ENCODE measurements around the gene NFX1.
"Not testable (repeated sequence)": the region's sequence is repeated elsewhere in the genome, so short reads cannot be mapped to it uniquely, and the experiment has no call there.

GRCh38 chr9:33401809-33402208 lies 111.5 kb downstream of the NFX1 start:
- TF ChIP-seq CTCF (conservative IDR thresholded peaks at IDR 0.05; ENCODE audit: low read depth, low read length); EZH2 (IDR thresholded peaks at IDR 0.05; ENCODE audit: low read length, unreplicated experiment); EZH2phosphoT487 (IDR thresholded peaks at IDR 0.05; ENCODE audit: borderline replicate concordance, low read length): not testable (repeated sequence)
